Effector memory CD4-positive, alpha-beta T cell (primary cell): ENCODE data around the gene CHKB.
"Not testable (repeated sequence)": the region's sequence is repeated elsewhere in the genome, so short reads cannot be mapped to it uniquely, and the experiment has no call there.

Source experiments
- DNase-seq, 3 donors: peaks; one replicate each; pipeline ENCODE4 v3.0.0-alpha.2; 2020
- H3K27ac ChIP-seq: 2 replicates; pipeline ENCODE4 v1.7.0; 2013; ENCODE audit warnings: mild to moderate bottlenecking, low read length, moderate library complexity; ENCODE audit not compliant: insufficient read depth, poor library complexity, severe bottlenecking
- H3K27me3 ChIP-seq: replicated peaks from 2 replicates; pipeline ENCODE4 v1.7.0; 2013; ENCODE audit warnings: mild to moderate bottlenecking, low read length; ENCODE audit not compliant: insufficient read depth, control insufficient read depth, poor library complexity, severe bottlenecking
- H3K36me3 ChIP-seq: 2 replicates; pipeline ENCODE4 v1.7.0; 2013; ENCODE audit warnings: mild to moderate bottlenecking, low read length, moderate library complexity; ENCODE audit not compliant: control insufficient read depth, insufficient read depth
- H3K4me1 ChIP-seq: 2 replicates; pipeline ENCODE4 v1.7.0; 2013; ENCODE audit warnings: low read length, mild to moderate bottlenecking; ENCODE audit not compliant: control insufficient read depth, insufficient read depth, poor library complexity, severe bottlenecking
- H3K4me3 ChIP-seq: 2 replicates; pipeline ENCODE4 v1.7.0; 2013; ENCODE audit warnings: low read length, low read depth, mild to moderate bottlenecking; ENCODE audit not compliant: insufficient read depth, poor library complexity, severe bottlenecking
- H3K9me3 ChIP-seq: 2 replicates; pipeline ENCODE4 v1.7.0; 2013; ENCODE audit warnings: mild to moderate bottlenecking, low read length, moderate library complexity; ENCODE audit not compliant: control insufficient read depth

The CHKB gene

GRCh38 chr22:50624347-50625130 is 41.9 kb upstream of the CHKB start:
- H3K27me3 ChIP-seq: no peaks in the 10 kb centered on the region
- H3K27ac ChIP-seq: no peak overlapping the region
- peaks cover 18% of the 10 kb centered on the region for H3K36me3 ChIP-seq
- peaks cover 38% of the 10 kb centered on the region for H3K4me1 ChIP-seq
- H3K9me3 ChIP-seq: no peaks in the 10 kb centered on the region
- H3K4me3 ChIP-seq: no peak overlapping the region
- no peak for DNase-seq

- Histone ChIP-seq H3K4me3 (no peak overlapping the region), H3K4me1 (peaks cover 30% of the 10 kb centered on the region), H3K27ac (peak overlapping the region; percentile 90), H3K9me3 (no peaks in the 10 kb centered on the region), H3K36me3 (peaks cover 18% of the 10 kb centered on the region), H3K27me3 (no peaks in the 10 kb centered on the region)
- DNase-seq: no peak
Observed at GRCh38 chr22:50622723-50623327, 40.2 kb upstream of the CHKB start.

GRCh38 chr22:50621948-50622722 is 39.5 kb upstream of the CHKB start:
- DNase-seq: no peak

DNA sequence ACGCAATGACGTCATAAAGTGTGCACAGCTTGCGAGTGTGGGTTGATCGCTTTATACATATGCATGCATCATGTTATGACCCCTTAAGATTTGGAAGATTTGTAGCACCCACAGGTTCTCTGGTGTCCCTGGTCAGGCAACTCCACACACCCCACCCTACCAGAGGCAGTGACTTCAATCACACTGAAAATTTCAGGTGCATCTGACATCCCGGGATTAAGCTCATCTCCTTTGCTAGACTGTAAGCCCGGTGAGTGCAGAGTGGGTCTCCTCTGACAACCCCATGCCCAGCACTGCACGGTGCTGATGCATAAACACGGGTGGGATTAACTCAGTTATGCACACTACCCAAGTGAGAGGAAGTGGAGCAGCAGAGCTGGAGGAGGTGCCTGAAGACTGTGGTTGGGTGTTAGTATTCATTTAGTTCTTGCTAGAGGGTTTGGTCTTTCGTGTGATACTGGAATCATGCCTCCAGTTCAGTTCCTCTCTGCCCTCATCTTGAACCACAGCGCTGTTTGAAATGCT is 38.8 kb upstream of the CHKB start:
- peaks cover 25% of the 10 kb centered on the region for H3K4me1 ChIP-seq
- peak overlapping the region; percentile 90 for H3K27ac ChIP-seq
- peak in 2 of 3 donors; percentile 31 to 39 for DNase-seq
- no peaks in the 10 kb centered on the region for H3K27me3 ChIP-seq
- H3K4me3 ChIP-seq: peak overlapping the region; percentile 51
- H3K36me3 ChIP-seq: peaks cover 15% of the 10 kb centered on the region
- H3K9me3 ChIP-seq: no peaks in the 10 kb centered on the region

More at GRCh38 chr22:50621948-50622722, 39.5 kb upstream of the CHKB start:
- peak overlapping the region; percentile 51 for H3K4me3 ChIP-seq
- H3K27ac ChIP-seq: peak overlapping the region; percentile 90
- H3K27me3 ChIP-seq: no peaks in the 10 kb centered on the region
- H3K9me3 ChIP-seq: no peaks in the 10 kb centered on the region
- H3K4me1 ChIP-seq: peaks cover 25% of the 10 kb centered on the region
- H3K36me3 ChIP-seq: peaks cover 18% of the 10 kb centered on the region

GRCh38 chr22:50620593-50621355 is 38.1 kb upstream of the CHKB start:
- no peaks in the 10 kb centered on the region for H3K27me3 ChIP-seq
- H3K27ac ChIP-seq: peak overlapping the region; percentile 90
- H3K36me3 ChIP-seq: peaks cover 10% of the 10 kb centered on the region
- DNase-seq: peak; percentile 66 to 86 (median 80)
- peaks cover 25% of the 10 kb centered on the region for H3K4me1 ChIP-seq
- no peaks in the 10 kb centered on the region for H3K9me3 ChIP-seq
- H3K4me3 ChIP-seq: peak overlapping the region; percentile 51

GRCh38 chr22:50614296-50614695 is 31.6 kb upstream of the CHKB start:
- H3K27me3 ChIP-seq: not testable (repeated sequence)

GRCh38 chr22:50613291-50613981 is 30.8 kb upstream of the CHKB start:
- H3K27me3 ChIP-seq: no peaks in the 10 kb centered on the region
- no peak for DNase-seq
- H3K4me1 ChIP-seq: no peaks in the 10 kb centered on the region
- no peak overlapping the region for H3K4me3 ChIP-seq
- H3K27ac ChIP-seq: no peak overlapping the region
- no peaks in the 10 kb centered on the region for H3K9me3 ChIP-seq
- H3K36me3 ChIP-seq: no peaks in the 10 kb centered on the region

More at GRCh38 chr22:50614296-50614695, 31.6 kb upstream of the CHKB start:
- not testable (repeated sequence) for DNase-seq, H3K9me3 ChIP-seq, H3K36me3 ChIP-seq, H3K27ac ChIP-seq, H3K4me3 ChIP-seq, H3K4me1 ChIP-seq

DNA sequence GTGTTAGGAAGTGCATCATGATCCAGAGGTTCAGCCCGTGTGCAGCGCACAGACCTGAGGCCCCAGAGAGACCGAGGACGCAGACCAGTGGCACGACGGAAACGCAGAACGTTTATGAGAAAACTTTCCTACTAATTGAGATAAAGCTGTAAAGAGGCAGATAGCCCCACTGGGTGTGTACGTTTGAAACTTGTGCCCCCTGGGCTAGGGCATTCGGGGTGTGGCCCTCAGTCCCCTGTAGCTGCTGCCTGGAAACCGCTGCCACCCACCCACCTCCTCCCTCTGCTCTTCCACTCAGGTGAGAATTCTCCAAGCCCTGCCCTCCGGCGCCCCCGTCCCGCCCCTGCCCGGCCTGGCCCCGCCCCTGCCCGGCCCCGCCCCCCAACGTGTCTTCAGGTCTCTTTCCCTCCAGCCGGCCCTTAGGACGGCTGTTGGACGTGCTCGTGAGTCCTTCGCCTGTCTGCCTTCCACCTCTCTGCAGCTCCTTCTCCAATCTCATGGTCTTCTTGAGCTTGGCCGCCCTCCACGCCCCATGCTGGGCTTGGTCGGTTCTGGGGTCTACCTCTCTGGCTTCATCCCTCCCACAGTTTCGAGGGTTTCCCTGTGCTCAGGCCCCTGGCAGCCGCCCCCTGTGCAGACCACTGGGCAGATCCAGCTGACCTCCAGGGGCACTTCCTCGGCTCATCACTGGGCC is 30.0 kb upstream of the CHKB start:
- Histone ChIP-seq H3K4me3 (no peak overlapping the region), H3K9me3 (no peaks in the 10 kb centered on the region), H3K36me3 (no peaks in the 10 kb centered on the region), H3K27me3 (no peaks in the 10 kb centered on the region), H3K4me1 (no peaks in the 10 kb centered on the region), H3K27ac (no peak overlapping the region)
- no peak for DNase-seq

GRCh38 chr22:50612168-50612527 is 29.5 kb upstream of the CHKB start:
- no peak for DNase-seq
- Histone ChIP-seq H3K4me3 (no peak overlapping the region), H3K9me3 (no peaks in the 10 kb centered on the region), H3K27ac (no peak overlapping the region), H3K27me3 (no peaks in the 10 kb centered on the region), H3K36me3 (no peaks in the 10 kb centered on the region), H3K4me1 (no peaks in the 10 kb centered on the region)
